Measurements from ENCODE around the gene APMAP.

The APMAP gene

GRCh38 chr20:25011261-25011660 is 18.7 kb upstream of the APMAP start:
- no peak for TF ChIP-seq REST (IDR thresholded peaks at IDR 0.05; ENCODE audit: insufficient read depth in 1 of 2, low read depth in 2 of 2, low read length in 2 of 2)
- TF ChIP-seq SIN3A (IDR thresholded peaks at IDR 0.05; ENCODE audit: borderline replicate concordance, insufficient read depth, low read length): no peak
- TF ChIP-seq FOXP2 (optimal IDR thresholded peaks at IDR 0.05; ENCODE audit: borderline replicate concordance, extremely low read depth, extremely low read length, insufficient read depth): no peak
- no peak for TF ChIP-seq TAF1 (IDR thresholded peaks at IDR 0.05; ENCODE audit: borderline replicate concordance, insufficient read depth, low read length)
- TF ChIP-seq POLR2AphosphoS5 (IDR thresholded peaks at IDR 0.05; ENCODE audit: low read depth, low read length): no peak

GRCh38 chr20:25009218-25010145 is 16.9 kb upstream of the APMAP start:
- TF ChIP-seq TAF1 (IDR thresholded peaks at IDR 0.05; ENCODE audit: borderline replicate concordance, insufficient read depth, low read length): no peak
- no peak for TF ChIP-seq POLR2AphosphoS5 (IDR thresholded peaks at IDR 0.05; ENCODE audit: low read depth, low read length)
- TF ChIP-seq REST (IDR thresholded peaks at IDR 0.05; ENCODE audit: insufficient read depth in 1 of 2, low read depth in 2 of 2, low read length in 2 of 2): no peak
- TF ChIP-seq SIN3A (IDR thresholded peaks at IDR 0.05; ENCODE audit: borderline replicate concordance, insufficient read depth, low read length): no peak
- TF ChIP-seq FOXP2 (optimal IDR thresholded peaks at IDR 0.05; ENCODE audit: borderline replicate concordance, extremely low read depth, extremely low read length, insufficient read depth): no peak

- TF ChIP-seq REST (IDR thresholded peaks at IDR 0.05; ENCODE audit: insufficient read depth in 1 of 2, low read depth in 2 of 2, low read length in 2 of 2) (no peak), FOXP2 (optimal IDR thresholded peaks at IDR 0.05; ENCODE audit: borderline replicate concordance, extremely low read depth, extremely low read length, insufficient read depth) (no peak), SIN3A (IDR thresholded peaks at IDR 0.05; ENCODE audit: borderline replicate concordance, insufficient read depth, low read length) (no peak), TAF1 (IDR thresholded peaks at IDR 0.05; ENCODE audit: borderline replicate concordance, insufficient read depth, low read length) (no peak), POLR2AphosphoS5 (IDR thresholded peaks at IDR 0.05; ENCODE audit: low read depth, low read length) (no peak)
Measured at GRCh38 chr20:25008388-25009217, 16.1 kb upstream of the APMAP start.

GRCh38 chr20:25007491-25008305 is 15.1 kb upstream of the APMAP start:
- no peak for TF ChIP-seq TAF1 (IDR thresholded peaks at IDR 0.05; ENCODE audit: borderline replicate concordance, insufficient read depth, low read length)
- TF ChIP-seq REST (IDR thresholded peaks at IDR 0.05; ENCODE audit: insufficient read depth in 1 of 2, low read depth in 2 of 2, low read length in 2 of 2): no peak
- no peak for TF ChIP-seq POLR2AphosphoS5 (IDR thresholded peaks at IDR 0.05; ENCODE audit: low read depth, low read length)
- no peak for TF ChIP-seq FOXP2 (optimal IDR thresholded peaks at IDR 0.05; ENCODE audit: borderline replicate concordance, extremely low read depth, extremely low read length, insufficient read depth)
- TF ChIP-seq SIN3A (IDR thresholded peaks at IDR 0.05; ENCODE audit: borderline replicate concordance, insufficient read depth, low read length): no peak

Data from PFSK-1 (cell line).